Amniotic stem cell (primary cell): Measurements from ENCODE around the gene BCAS3.
"Not testable (repeated sequence)": the region's sequence is repeated elsewhere in the genome, so short reads cannot be mapped to it uniquely, and the experiment has no call there.

Experiments used
- DNase-seq: peaks from one replicate; lab custom pipeline; 2025; lab: John Stamatoyannopoulos, UW

BCAS3 gene

GRCh38 chr17:60747069-60747808 is 69.6 kb downstream of the BCAS3 start:
- DNase-seq = no peak

GRCh38 chr17:60748204-60748603 is 70.6 kb downstream of the BCAS3 start:
- DNase-seq = no peak

- no peak for DNase-seq
Measured at GRCh38 chr17:60749050-60749449, 71.4 kb downstream of the BCAS3 start.

GRCh38 chr17:60749708-60750107 is 72.1 kb downstream of the BCAS3 start:
- DNase-seq = no peak

GRCh38 chr17:60750640-60751039 is 73.0 kb downstream of the BCAS3 start:
- DNase-seq = no peak

- no peak for DNase-seq
Measured at GRCh38 chr17:60751884-60752283, 74.2 kb downstream of the BCAS3 start.

- DNase-seq = no peak
Measured at GRCh38 chr17:60752873-60753577, 75.4 kb downstream of the BCAS3 start.

GRCh38 chr17:60754057-60754604 is 76.5 kb downstream of the BCAS3 start:
- no peak for DNase-seq

- DNase-seq = not testable (repeated sequence)
Measured at GRCh38 chr17:60756798-60757197, 79.1 kb downstream of the BCAS3 start.

GRCh38 chr17:60757437-60757836 is 79.8 kb downstream of the BCAS3 start:
- DNase-seq = no peak

GRCh38 chr17:60759756-60760155 is 82.1 kb downstream of the BCAS3 start:
- no peak for DNase-seq

- not testable (repeated sequence) for DNase-seq
Measured at GRCh38 chr17:60761301-60761700, 83.7 kb downstream of the BCAS3 start.

- no peak for DNase-seq
Measured at GRCh38 chr17:60766778-60767190, 89.1 kb downstream of the BCAS3 start.

- no peak for DNase-seq
Measured at GRCh38 chr17:60767744-60768308, 90.2 kb downstream of the BCAS3 start.

- no peak for DNase-seq
Measured at GRCh38 chr17:60769327-60769726, 91.7 kb downstream of the BCAS3 start.

GRCh38 chr17:60770946-60771422 is 93.3 kb downstream of the BCAS3 start:
- DNase-seq = no peak

GRCh38 chr17:60771621-60772020 is 94.0 kb downstream of the BCAS3 start:
- not testable (repeated sequence) for DNase-seq

GRCh38 chr17:60773552-60773951 is 95.9 kb downstream of the BCAS3 start:
- DNase-seq = no peak

GRCh38 chr17:60781880-60782412 is 104.3 kb downstream of the BCAS3 start:
- DNase-seq = no peak

- no peak for DNase-seq
Measured at GRCh38 chr17:60782742-60783141, 105.1 kb downstream of the BCAS3 start.

- DNase-seq = no peak
Measured at GRCh38 chr17:60790205-60790604, 112.6 kb downstream of the BCAS3 start.

GRCh38 chr17:60792250-60792898 is 114.7 kb downstream of the BCAS3 start:
- DNase-seq = no peak
